Motor neuron (in vitro differentiated cells): ENCODE data around the gene TCEAL8. TPM values are rescaled to one million over a fixed set of nuclear protein-coding genes. Genes with fewer than 3 reads are reported as not detected.
"Not testable (repeated sequence)": the region's sequence is repeated elsewhere in the genome, so short reads cannot be mapped to it uniquely, and the experiment has no call there.

Experiments
- ATAC-seq, 8 experiments: fragments of 200-7000 bp; cut with Tn5 transposase; replicated peaks in 6 of 8; 2 replicates each; pipeline ENCODE4 v1.8.0; 2021; ENCODE audit warnings: mild to moderate bottlenecking in 8 of 8, moderate library complexity in 8 of 8
- H3K27ac ChIP-seq, 2 donors: fragments of 250-450 bp; sonication (Bioruptor Pico); 2 replicates each; pipeline ENCODE4 v1.9.0; 2021; ENCODE audit warnings: antibody characterized with exemption in 2 of 2, mild to moderate bottlenecking in 2 of 2, moderate library complexity in 1 of 2
- H3K4me1 ChIP-seq, 2 donors: fragments of 250-450 bp; sonication (Bioruptor Pico); replicated peaks in 1 of 2; 2 replicates each; pipeline ENCODE4 v1.6.1; 2021; ENCODE audit warnings: antibody characterized with exemption in 2 of 2, mild to moderate bottlenecking in 2 of 2, moderate library complexity in 1 of 2
- H3K4me3 ChIP-seq, 5 donors: fragments of 250-450 bp; sonication (Bioruptor Pico); 2 replicates each; pipeline ENCODE4 v1.9.0; 2021; ENCODE audit warnings: antibody characterized with exemption in 5 of 5, mild to moderate bottlenecking in 5 of 5, moderate library complexity in 4 of 5
- WGBS, 10 experiments: fragments of 450-650 bp; shearing (Covaris generic); methylation state at CpG; one replicate each; pipeline ENCODE4 v1.0.0; 2022; 5-methylcytosine and 5-hydroxymethylcytosine counted together
- in situ Hi-C, 9 experiments: fragments of 400-800 bp; cut with MboI; loops; one replicate each; pipeline ENCODE4 v1.15.0; 2021; ENCODE audit warnings: low sequenced_read_pairs in 9 of 9, low pct_unique_long_range_greater_than_20kb in 2 of 9; ENCODE audit not compliant: unreplicated experiment in 9 of 9
- total RNA-seq, 8 experiments: library from RNA; unstranded; fragments of 300-600 nt; gene quantifications; 2 replicates each; pipeline versions ENCODE4 v1.2.3 to v1.2.4, GENCODE V29; 2022

The TCEAL8 gene
- total RNA-seq, 8 experiments from 2014 or later: 69.1 to 145 (median 105) TPM

DNA sequence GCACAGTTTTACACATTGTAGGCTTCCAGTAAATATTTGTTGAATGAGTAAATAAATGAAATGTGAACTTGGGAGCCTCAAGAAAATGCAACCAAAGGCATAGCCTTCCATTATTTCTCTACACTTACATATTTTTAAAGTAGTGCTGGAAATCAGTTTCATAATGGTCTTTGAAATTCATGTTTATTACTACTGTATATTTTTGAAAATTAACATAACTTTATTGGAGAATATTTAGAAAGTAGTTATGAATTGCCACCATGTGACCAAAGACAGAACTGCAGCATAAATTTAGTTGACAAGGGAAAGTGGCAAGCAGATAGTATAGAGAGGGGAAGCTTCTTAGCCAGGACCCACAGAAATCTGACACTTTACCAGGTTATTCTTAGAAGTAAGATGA, 6.4 kb downstream of the TCEAL8 start:
- in situ Hi-C loops: no loop called here
- peaks cover 0 to 4% of the 10 kb centered on the region in 2 donors for H3K4me1 ChIP-seq

GRCh38 chrX:103240155-103240554, 14.8 kb downstream of the TCEAL8 start:
- no peaks in the 10 kb centered on the region for H3K4me1 ChIP-seq
- no peak for ATAC-seq
- no peak overlapping the region for H3K4me3 ChIP-seq
- in situ Hi-C loops: no loop called here
- H3K27ac ChIP-seq: no peak overlapping the region

More for the DNA sequence above, 6.4 kb downstream of the TCEAL8 start:
- peak in 1 of 8 experiments; percentile 52 for ATAC-seq
- Histone ChIP-seq H3K27ac (no peak overlapping the region), H3K4me3 (no peak overlapping the region)

DNA sequence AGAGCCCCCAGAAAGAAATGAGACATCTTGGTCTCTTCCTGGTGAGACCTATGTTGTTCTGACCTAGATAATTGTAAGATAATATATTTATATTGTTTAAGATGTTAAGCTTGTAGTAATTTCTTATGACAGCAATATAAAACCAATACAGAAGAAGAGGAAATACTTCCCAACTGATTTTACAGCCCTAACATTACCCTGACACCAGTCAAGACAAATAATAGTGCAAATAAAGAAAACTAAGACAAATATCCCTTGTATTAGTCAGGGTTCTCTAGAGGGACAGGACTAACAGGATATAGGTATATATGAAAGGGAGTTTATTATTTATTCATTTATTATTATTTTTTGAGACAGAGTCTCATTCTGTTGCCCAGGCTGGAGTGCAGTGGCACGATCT, 18.7 kb downstream of the TCEAL8 start:
- Histone ChIP-seq H3K27ac (no peak overlapping the region), H3K4me1 (no peaks in the 10 kb centered on the region), H3K4me3 (no peak overlapping the region)
- no peak for ATAC-seq
- in situ Hi-C loops: no loop called here
- 0% methylated on average over 1 of the region's 1 CpG; no CpG with 5 or more reads in 9 of the 10 experiments for WGBS, 10 experiments

DNA sequence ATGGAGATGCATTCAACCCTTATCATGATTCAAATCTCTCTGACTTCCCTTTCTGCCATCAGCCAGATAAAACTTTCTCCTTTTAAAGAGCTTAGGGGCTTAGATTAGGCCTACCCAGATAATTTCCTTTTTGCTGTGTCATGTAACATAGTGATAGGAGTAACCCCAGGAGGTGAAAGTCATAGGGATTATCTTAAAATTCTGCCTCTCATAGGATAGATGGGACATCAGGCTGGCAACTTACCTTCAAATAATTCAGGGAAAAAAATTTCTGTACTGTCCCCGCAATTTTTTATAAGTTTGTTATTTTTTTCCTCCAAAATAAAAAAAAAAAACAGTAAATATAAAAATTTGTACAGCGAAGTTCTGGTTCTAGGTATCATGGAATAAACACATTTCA, 19.3 kb downstream of the TCEAL8 start:
- WGBS, 10 experiments: 25 to 100% (median 72%) methylated on average over 1 to 2 of the region's 2 CpGs; no CpG with 5 or more reads in 4 of the 10 experiments
- ATAC-seq, in situ Hi-C loops, H3K4me1 ChIP-seq, H3K4me3 ChIP-seq, H3K27ac ChIP-seq: not testable (repeated sequence)

DNA sequence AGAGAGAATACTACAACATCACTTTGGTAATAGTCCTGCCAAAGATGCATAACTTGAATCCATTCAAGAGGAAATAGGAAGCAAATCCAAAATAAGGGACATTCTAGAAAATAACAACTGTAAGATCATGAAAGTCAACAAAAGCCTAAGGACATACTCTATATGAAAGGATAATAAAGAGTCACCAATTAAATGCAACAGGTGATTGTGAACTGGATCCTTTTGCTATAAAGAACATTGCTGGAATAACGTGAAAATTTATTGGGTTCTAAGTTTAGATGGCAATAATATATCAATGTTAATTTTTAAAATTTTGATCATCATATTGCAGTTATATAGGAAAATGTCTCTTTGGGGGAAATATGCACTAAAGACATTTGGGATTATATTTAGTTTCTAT, 20.1 kb downstream of the TCEAL8 start:
- in situ Hi-C loops: no loop called here
- ATAC-seq: no peak
- WGBS, 10 experiments: 86% methylated on average over 1 of the region's 1 CpG; no CpG with 5 or more reads in 9 of the 10 experiments
- H3K4me3 ChIP-seq: no peak overlapping the region
- no peaks in the 10 kb centered on the region for H3K4me1 ChIP-seq
- no peak overlapping the region for H3K27ac ChIP-seq

GRCh38 chrX:103233263-103233662, 21.7 kb downstream of the TCEAL8 start:
- no peak for ATAC-seq

GRCh38 chrX:103225918-103226317, 29.0 kb downstream of the TCEAL8 start:
- H3K4me3 ChIP-seq, H3K27ac ChIP-seq, ATAC-seq, in situ Hi-C loops, H3K4me1 ChIP-seq: not testable (repeated sequence)
- WGBS, 10 experiments: 0 to 100% (median 51%) methylated on average over 1 to 4 of the region's 4 CpGs; no CpG with 5 or more reads in 5 of the 10 experiments

More at GRCh38 chrX:103233263-103233662, 21.7 kb downstream of the TCEAL8 start:
- WGBS, 10 experiments: 0 to 100% (median 20%) methylated on average over 1 of the region's 2 CpGs; no CpG with 5 or more reads in 6 of the 10 experiments
- Histone ChIP-seq H3K27ac (no peak overlapping the region), H3K4me3 (no peak overlapping the region), H3K4me1 (no peaks in the 10 kb centered on the region)
- in situ Hi-C loops: no loop called here

GRCh38 chrX:103220511-103221323, 34.2 kb downstream of the TCEAL8 start:
- H3K4me1 ChIP-seq: peaks cover 0 to 7% of the 10 kb centered on the region in 2 donors
- 79% methylated on average over 21 of the region's 39 CpGs; no CpG with 5 or more reads in 9 of the 10 experiments for WGBS, 10 experiments
- H3K27ac ChIP-seq: no peak overlapping the region
- in situ Hi-C loops: no loop called here
- ATAC-seq: no peak
- H3K4me3 ChIP-seq: no peak overlapping the region

GRCh38 chrX:103215425-103215991, 39.4 kb downstream of the TCEAL8 start:
- no CpG with 5 or more reads among the region's 39 CpGs for WGBS, 10 experiments
- Histone ChIP-seq H3K4me1 (peaks cover 0 to 7% of the 10 kb centered on the region in 2 donors), H3K4me3 (peak overlapping the region; percentile 60 to 98 (median 87)), H3K27ac (peak overlapping the region; percentile 98 to 99)
- ATAC-seq: peak in 6 of 8 experiments; percentile 43 to 77 (median 68)
- in situ Hi-C loops: no loop called here

DNA sequence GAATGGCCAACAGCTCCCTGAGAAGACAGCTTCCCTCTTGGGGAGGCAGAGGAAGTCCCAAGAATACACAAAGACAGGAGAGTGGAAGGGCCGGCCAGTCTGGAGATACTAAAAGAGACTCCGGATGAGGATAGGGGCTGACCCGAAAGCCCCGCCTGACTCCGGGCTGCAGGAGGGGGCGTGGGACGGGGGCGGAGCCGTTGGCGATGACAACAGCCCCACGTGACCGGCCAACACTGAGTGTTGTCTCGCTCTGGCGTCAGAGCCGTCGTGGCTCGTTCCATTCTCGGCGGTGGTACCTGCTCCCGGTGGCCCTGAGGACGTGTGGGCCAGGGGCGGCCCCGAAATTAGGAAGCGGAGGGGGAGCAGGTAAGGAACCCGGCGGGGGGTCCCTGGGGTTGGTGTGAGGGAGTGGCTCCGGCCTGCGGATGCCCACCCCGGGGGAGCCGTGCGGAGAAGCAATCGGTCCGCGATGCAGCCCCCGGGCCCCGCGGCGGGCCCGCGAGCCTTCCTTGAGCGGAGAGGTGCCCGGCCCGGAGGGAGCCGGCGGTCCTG, 40.0 kb downstream of the TCEAL8 start, which contains the start of gene BEX4:
Gene BEX4, plus strand, starts transcription at position 239 of the 555 bp plus-strand sequence. CDS start 1,046 bp downstream, outside the sequence.
- Histone ChIP-seq H3K4me3 (peak within 1 kb of the TSS; percentile 60 to 98 (median 87)), H3K27ac (peak within 1 kb of the TSS; percentile 98 to 99), H3K4me1 (peaks cover 0 to 7% of the 10 kb centered on the region in 2 donors)
- no CpG with 5 or more reads among the region's 45 CpGs for WGBS, 10 experiments
- ATAC-seq: peak; percentile 87 to 97 (median 90)
- in situ Hi-C loops: no loop called here

DNA sequence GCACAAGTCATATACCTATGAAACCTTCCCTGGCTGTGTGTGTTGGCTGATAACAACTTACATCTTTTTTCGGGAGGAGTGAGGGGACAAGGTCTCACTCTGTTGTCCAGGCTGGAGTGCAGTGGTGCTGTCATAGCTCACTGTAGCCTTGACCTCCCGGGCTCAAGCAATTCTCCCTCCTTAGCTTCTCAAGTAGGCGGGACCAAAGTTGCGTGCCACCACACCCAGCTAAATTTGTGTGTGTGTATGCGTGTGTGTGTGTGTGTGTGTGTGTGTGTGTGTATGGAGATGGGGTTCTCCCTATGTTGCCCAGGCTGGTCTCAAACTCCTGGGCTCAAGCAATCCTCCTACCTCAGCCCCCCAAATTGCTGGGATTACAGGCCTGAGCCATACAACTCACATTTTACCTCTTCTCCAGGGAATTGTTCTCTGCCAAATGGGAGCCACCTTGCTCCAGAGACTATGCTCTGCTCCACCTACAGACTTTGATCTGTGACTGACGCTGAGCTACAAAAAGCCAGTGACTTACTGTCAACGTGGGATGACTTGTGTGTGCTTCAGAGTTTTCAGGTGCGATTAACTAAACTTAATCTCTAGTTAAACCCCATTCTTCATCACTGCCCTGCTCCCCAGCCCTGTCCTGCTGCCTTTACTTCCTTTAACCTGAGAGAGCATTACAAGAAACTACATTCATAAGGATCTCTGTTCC, 42.1 kb downstream of the TCEAL8 start:
- in situ Hi-C loops: no loop called here
- WGBS, 10 experiments: 40 to 100% methylated on average over 1 of the region's 8 CpGs; no CpG with 5 or more reads in 8 of the 10 experiments

GRCh38 chrX:103211012-103211715, 43.8 kb downstream of the TCEAL8 start:
- peak in 5 of 8 experiments; percentile 28 to 69 (median 52) for ATAC-seq
- in situ Hi-C loops: no loop called here
- Histone ChIP-seq H3K4me1 (no peaks in the 10 kb centered on the region), H3K4me3 (no peak overlapping the region), H3K27ac (no peak overlapping the region)
- 21 to 60% (median 39%) methylated on average over 3 to 4 of the region's 7 CpGs; no CpG with 5 or more reads in 7 of the 10 experiments for WGBS, 10 experiments

More for the DNA sequence above, 42.1 kb downstream of the TCEAL8 start:
- Histone ChIP-seq H3K27ac (no peak overlapping the region), H3K4me3 (no peak overlapping the region), H3K4me1 (peaks cover 0 to 7% of the 10 kb centered on the region in 2 donors)
- ATAC-seq: peak in 1 of 8 experiments; percentile 19
